Measurements from ENCODE around the gene BRD3.

BRD3 gene

DNA sequence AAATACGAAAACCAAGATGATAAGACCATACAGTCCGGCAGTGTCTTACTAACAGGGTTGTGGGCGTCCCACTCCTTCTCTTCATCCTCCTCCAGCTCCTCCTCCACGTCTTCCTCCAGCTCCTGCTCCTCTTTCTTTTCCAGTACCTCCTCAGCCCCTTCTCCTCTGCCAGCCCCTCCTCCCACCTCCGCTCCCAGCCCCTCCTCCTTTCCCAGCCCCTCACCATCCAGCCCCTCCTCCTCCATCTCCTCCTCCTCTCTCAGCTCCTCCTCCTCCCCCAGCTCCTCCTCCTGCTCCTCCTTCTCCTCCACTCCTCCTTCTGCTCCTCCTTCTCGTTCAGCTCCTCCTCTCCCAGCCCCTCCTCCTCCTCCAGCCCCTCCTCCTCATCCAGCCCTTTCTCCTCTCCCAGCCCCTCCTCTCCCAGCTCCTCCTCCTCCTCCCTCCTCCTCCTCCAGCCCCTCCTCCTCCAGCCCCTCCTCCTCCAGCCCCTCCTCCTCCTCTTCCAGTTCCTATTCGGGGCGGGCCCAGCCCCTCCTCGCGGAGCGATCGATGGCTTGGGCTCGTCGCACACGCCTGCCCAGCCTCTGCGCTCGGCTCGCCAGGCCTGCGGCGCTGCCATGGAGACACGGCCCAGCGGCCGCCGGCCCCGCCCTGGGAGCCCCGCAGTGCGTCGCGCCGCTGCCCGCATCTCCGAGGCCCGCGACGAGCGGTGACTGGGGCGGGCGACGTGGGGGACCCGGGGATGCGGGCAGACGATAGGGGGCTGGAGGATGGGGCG is 42.8 kb downstream of the BRD3 start, which contains the start of gene BRD3OS:
BRD3OS (plus strand) TSS at position 654 of the 778 bp plus-strand sequence. CDS start 1,267 bp downstream, outside the sequence.
- peak; percentile 100 for DNase-seq (ENCODE audit: low read depth, low spot score)

DNA sequence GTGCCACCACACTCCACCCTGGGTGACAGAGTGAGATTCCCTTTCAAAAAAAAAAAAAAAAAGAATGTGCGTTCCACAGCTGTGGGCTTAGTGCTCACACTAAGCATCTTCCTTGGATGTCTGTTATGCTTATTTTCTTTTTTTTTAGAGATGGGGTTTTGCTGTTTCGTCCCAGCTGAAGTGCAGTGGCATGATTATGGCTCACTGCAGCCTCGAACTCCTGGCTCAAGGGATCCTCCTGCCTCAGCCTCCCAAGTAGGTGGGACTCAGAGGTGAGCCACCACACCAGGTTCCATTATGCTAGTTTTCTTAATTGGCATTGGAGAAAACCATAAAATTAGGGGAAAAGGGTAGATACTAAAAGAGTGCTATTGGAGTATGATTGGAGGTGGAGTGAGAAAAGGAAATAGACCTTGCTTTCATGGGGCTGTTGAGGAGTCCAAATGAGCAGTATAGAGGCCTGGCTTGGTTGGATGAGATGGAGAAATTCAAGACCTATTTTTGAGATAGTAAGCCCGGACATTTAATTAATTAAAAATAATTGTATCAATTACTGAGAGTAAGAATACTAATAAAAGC is 43.5 kb downstream of the BRD3 start:
- no peak for DNase-seq (ENCODE audit: low read depth, low spot score)

DNA sequence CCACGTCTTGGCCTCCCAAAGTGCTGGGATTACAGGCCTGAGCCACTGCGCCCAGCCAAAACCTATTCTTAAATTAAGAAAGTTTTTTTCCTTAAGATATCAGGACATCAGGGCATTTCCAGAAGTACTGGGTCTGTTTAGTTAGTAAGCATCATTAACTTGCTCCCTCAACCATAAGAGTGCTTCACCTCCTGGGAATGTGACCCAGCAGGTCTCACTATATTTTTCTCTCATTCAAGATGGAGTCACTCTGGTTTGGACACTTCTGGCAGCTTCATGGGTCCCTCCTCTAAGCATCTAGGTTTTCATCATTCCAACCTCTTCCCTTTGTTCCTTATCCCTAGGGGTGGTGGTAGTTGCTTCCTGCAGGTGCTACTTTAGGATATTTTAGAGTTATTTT is 52.9 kb downstream of the BRD3 start:
- DNase-seq (ENCODE audit: low read depth, low spot score) = no peak

DNA sequence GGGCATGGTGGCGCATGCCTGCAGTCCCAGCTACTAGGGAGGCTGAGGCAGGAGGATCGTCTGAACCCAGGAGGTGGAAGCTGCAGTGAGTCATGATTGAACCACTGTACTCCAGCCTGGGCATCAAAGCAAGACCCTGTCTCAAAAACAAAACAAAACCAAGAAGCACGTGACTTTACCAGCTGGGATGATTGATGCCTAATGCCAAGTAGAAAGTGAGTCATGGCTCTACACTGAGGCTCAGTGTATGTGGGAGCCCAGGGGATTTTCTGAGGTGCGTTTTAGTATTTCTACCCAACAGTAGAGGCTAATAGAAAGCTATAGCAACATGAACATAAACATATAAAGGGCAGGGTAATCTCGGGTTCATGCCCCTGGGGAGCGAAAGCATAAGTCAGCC is 56.4 kb downstream of the BRD3 start:
- no peak for DNase-seq (ENCODE audit: low read depth, low spot score)

DNA sequence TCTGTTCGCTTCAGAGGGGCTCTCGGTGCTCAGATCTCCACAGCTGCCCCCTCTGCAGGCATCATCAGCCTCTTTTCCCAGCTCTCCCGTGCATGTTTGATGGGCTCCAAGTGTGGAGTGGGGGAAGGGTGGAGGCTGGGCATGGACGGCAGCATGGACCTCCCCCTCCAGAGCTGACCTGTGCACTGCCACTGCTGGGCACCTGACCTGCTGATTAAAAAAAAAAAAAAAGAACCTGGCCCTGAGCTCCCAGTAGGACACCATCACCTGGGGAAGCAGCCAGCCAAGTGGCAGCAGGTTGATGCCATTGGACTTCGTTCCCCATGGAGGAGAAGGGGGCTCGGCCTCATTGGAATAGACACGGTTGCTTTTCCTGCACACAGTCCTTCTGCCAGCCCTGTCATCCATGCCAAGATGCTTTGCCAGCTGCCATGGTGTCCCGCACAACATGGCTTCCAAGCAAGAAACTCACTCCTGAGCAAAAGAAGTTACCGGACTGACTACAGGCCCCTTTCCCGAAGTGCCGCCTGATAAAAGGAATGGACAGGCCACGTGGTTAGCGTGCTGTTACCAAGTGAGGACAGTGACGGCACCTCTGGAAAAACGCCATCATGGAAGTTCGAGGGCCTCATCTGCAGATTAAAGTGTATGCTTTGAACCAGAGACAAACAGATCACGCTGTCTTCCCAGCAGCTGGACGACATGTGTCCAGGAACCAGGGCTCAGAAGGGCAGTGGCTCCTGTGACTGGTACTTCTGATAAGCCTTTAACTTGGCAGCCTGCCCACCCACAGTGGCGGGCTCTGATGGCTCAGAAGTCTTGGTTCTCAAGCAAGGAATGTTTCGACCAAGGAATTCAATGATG is 57.3 kb downstream of the BRD3 start:
- DNase-seq (ENCODE audit: low read depth, low spot score) = peak; percentile 60

DNA sequence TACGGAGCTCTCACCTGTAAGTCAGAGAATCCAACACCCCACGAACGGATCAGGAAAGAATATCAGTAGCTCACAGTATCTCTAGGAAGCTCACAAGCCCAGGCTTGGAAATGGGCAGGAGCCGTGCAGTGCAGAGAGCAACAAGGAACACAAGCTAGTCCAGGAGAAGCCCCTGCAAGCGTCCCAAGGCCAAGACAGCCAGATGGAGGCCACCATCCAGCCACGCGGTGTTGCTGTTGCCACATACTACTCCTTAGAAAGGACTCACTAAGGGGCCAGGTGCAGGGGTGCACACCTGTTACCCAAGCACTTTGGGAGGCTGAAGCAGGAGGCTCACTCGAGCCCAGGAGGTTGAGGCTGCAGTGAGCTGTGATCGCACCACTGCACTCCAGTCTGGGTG is 60.3 kb downstream of the BRD3 start:
- DNase-seq (ENCODE audit: low read depth, low spot score) = no peak

DNA sequence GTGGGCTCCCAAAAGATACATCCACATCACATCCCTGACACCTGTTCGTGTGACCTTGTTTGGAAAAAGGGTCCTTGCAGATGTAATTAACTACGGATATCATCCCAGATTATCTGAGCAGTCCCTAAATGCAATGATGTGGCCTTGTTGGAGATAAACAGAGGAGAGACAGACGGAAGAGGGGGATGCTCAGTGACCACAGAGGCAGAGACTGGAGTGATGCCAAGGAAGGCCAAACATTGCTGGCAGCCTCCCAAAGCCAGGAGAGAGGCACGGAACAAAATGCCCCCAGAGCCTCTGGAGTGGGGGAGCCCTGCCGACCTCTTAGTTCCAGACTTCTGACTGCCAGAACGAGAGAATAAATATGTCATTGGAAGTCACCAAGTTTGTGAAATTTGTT is 60.7 kb downstream of the BRD3 start:
- peak; percentile 33 for DNase-seq (ENCODE audit: low read depth, low spot score)

DNA sequence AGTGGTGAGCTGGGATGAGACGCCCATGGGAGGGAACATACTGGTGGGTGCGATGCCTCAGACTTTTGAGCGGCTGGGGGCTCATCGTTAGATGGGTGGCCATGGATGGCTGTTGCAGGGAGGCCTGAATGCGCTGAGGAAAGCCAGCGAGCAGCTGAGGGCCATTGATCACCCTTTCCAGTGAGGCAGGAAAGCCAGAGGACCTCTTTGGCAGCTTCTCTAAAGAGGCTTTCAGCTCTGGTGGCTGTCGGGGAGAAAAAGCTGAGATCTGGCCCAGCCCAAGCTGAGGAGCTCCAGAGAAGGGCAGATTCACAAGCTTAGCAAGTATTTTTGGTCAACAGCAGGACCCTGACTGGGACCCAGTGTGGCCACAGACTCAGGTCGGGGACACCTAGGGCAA is 62.4 kb downstream of the BRD3 start:
- no peak for DNase-seq (ENCODE audit: low read depth, low spot score)

DNA sequence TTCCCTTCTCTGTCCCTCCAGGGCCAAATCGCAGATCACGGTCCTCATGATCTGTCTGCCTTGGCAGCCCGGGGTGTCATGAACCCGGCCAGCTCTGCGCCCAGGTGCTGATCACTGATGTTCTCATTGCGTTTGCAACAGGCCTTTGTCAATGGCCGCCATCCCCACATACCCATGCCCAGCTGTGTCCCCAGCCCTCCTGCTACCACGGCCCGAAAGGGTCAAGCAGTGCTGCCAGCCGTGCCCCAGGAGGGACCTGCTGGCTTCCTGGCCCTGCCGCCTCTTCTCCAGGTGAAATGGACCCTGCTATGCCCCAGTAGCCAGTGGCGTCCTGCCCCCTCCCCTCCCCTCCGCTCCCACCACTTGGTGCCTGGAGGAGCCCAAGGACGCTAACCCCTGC is 62.9 kb downstream of the BRD3 start:
- no peak for DNase-seq (ENCODE audit: low read depth, low spot score)

DNA sequence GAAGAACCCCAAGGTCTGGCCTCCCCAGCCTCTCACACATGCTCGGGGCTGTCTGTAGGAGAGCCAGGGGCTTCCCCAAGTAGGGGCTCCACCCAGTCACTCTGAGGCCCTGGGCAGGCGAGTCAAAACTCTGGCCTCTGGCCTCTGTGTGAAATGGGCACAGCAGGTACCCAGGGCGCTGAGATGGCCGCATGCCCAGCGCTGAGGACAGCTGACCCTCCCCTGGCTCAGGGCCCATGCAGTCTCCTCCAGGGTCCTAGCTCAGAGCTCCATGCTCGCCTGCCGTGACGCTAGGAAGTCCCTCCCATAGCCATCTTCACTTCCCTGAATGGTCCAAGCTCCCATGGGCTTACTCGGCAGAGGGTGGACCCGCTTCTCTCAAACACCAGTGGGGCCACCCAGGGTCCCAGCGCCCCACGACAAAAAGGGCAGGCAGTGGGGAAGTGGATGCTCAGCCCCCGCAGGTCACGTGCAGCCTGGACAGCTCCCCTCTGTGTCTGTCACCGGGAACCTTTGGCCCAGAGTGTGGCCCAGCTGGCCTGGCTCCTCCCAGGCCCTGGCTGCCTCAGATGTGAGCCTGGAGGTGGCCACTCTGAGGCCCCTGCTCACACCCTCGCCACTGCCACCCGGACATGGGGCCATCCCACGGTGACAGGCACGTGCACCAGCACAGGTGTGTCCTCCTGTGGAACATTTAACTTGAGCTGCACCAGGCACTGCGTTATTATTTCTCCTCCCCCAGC is 63.5 kb downstream of the BRD3 start:
- DNase-seq (ENCODE audit: low read depth, low spot score) = no peak

DNA sequence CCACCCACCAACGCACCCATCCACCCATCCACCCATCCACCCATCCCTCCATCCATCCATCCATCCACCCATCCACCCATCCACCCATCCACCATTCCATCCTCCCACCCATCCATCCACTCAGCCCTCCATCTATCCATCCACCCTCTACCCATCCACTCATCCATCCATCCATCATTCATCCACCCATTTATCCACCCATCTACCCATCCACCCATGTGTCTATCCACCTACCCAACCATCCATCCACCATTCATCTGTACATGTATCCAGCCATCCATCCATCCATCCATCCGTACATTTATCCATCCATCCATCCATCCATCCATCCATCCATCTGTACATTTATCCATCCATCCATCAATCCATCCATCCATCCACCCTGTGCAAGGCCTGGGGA is 64.6 kb downstream of the BRD3 start:
- no peak for DNase-seq (ENCODE audit: low read depth, low spot score)

DNA sequence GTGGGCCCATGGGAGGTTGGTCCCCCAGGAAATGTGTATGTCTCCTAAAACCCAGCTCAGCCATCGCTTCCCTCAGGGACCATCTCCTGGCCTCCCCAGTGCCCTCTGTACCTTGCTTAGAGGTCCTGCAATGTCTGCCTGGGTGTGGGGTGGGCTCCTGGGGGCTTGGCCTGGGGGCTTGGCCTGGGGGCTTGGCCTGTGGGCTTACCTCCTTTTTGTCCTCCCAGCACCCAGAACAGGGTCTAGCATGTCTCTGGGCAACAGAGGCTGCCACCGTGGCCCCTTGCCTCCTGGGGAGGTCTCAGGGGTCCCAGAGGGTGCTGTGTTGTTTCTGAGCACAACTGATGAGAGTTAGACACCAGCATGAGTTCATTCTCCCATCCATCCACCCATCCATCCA is 65.0 kb downstream of the BRD3 start:
- DNase-seq (ENCODE audit: low read depth, low spot score) = no peak

DNA sequence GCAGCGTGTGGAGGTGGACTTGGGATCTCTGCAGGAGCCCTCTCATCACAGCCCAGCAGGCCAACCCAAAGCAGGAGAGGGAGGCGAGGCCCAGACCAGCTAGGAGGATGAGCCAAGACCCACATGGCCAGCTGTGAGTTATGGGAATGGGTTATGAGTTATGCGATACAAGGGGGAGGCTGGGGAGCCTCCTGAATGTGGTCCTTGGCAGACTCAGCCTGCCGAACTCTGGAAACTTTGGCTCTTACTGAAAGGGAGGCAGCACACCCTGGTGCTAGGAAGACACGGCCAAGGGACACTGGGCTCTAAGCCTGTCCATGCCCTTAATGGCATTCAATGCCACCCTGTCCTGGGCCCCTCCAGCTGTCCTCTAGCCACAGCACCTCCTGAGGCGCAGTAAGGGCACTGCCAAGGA is 68.0 kb downstream of the BRD3 start:
- DNase-seq (ENCODE audit: low read depth, low spot score) = no peak

DNA sequence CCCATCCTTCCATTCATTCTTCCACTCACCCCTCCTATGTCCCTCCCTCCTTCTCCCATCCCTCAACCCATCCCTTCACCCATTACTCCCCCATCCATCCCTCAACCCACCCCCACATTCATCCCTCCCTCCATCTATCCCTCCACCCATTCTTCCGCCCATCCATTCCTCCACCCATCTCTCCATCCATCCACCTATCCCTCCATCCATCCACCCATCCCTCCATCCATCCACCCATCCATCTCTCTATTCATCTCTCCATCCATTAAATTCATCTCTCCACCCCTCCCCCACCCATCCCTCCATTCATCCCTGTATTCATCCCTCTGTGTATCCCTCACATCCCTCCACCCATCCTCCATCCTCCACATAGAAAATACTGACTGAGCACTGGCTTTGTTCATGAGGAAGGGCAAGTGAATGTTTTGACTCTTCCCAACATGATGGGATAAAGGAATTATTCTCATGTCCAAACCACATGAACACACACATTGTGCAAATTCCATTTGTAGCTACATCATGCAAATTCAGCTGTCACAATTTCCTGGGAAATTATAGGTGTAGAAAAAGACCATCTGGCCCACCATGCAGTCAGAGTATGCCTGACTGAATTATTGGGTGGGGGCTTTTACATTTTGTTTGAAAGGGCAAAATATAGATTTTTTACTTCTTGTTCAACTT is 68.8 kb downstream of the BRD3 start:
- DNase-seq (ENCODE audit: low read depth, low spot score) = peak; percentile 47

DNA sequence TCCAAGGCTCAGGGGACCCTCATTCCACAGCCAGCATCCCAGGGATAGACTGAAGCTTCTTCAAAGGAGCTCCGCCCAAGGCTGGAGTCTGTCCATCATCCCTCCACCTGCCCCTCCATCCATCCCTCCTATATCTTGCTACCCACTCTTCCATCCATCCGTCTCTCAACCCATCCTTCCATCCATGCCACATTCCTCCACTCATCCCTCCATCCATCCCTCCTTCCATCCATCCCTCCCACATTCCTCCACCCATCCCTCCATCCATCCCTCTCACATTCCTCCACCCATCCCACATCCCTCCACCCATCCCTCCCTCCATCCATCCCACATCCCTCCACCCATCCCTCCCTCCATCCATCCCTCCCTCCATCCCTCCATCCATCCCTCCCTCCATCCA is 70.2 kb downstream of the BRD3 start:
- no peak for DNase-seq (ENCODE audit: low read depth, low spot score)

DNA sequence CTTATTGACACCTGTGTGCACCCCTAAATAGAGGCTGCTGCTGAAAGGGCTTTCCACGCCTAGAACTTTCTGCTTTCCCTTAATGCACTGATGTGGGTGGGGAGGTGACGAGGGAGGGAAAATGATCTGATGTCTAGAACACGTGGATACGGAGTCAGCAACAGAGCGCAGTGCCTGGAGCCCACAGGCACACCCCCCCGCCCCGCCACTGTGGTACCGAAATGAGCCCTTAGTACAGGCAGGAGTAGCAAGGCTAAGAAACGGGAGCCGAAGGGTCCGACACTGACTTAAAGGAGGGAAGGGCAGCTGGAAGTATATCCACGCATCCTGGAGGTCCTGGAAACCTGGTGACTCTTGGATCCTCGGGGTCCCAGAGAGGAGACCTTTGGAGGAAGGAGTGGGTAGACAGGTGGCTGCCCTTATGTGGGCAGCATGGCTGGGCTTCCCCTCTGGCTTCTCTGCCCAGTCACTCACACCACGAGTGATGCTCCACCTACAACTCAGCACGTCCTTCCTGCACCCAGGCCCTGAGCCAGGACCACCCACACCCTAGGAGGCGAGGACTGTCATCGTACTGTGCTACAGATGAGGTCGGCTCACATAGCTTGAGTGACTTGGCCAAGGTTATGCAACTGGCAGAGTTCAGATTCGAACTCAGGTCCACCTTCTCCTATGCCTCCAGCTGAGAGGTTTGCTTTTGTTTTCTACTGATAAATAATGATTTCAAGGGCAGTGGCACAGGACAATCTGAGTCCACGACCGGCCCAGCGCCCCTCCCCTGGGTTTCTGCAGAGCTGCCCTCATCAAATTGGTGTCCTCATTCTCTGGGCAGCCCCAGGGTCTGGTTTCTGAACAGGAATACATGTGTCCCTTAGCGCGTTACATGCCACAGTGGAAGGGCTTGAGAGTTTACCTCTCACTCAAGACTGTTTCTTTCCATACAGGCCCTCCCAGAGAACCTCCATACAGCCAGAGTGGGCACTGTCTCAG is 71.0 kb downstream of the BRD3 start:
- DNase-seq (ENCODE audit: low read depth, low spot score) = no peak

DNA sequence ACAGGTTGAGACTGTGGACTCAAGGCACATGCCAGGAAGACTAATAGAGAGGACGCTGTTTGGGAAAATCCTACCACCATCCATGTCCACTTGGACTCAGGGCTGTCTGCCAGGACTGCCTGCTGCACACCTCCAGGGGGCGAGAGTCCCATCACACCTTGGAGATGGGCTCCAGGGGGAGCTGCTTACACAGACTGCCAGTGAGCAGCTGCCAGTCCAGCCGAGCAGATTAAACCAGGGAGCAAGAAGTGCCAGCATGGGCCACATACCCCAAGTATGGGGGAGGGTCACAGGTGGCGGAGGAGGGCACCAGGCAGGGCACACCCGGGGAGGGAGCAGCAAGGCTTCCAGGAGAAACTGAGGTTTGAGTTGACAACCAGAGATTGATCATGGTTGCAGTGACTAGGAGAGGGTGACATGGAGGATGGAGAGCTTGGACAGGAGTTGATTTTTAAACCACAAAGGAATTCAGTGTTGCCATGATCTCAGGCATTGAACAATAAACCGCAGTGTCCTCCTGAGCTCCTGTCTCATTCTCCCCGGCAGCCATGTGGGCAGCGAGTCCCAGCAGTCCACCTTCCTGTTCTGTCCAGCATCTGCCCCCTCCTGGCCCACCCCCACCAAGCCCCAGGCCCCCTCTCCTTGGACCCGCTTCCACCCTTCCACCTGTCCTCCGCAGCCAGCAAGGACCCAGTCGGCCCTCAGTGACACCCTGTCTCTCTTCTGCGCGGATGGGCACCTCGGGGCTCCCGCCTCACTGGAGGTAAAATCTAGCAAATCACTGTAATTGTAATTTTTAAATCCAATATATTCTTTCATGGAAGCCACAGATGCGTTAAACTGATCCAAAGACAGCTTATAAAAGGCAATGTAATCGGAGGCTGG is 72.6 kb downstream of the BRD3 start:
- peak; percentile 54 for DNase-seq (ENCODE audit: low read depth, low spot score)

DNA sequence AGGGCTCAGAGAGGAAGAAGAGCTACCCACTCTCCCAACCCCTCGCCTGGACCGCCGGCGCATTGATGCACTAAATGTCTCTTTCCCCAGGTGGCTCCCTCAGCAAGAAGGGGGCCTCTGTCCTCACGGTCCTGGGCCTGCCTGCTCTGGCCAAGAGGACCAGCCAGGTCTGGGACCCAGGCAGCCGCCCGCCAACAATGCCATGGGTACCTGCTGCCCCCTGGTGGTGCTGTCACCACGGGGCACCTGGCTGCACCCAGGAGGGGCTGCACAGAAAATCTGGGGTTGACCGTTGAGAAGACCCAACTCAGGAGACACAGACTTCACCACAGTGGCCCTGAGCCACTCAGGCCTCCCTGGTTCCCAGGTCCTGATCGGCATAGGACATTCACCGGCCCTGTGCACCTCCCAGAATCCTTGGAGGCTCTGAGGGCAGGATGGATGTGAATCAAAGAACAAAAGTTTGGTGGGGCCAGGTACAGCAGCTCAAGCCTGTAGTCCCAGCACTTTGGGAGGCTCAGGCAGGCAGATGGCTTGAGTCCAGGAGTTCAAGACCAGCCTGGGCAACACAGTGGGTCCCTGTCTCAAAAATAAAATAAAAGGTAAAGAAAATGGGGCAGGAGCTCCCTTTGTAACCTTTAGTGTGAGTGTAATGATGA is 73.3 kb downstream of the BRD3 start:
- peak; percentile 91 for DNase-seq (ENCODE audit: low read depth, low spot score)
